ENCODE data around the gene MXD1.
"Not testable (repeated sequence)": the region's sequence is repeated elsewhere in the genome, so short reads cannot be mapped to it uniquely, and the experiment has no call there.

Gene MXD1, protein sequence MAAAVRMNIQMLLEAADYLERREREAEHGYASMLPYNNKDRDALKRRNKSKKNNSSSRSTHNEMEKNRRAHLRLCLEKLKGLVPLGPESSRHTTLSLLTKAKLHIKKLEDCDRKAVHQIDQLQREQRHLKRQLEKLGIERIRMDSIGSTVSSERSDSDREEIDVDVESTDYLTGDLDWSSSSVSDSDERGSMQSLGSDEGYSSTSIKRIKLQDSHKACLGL

DNA sequence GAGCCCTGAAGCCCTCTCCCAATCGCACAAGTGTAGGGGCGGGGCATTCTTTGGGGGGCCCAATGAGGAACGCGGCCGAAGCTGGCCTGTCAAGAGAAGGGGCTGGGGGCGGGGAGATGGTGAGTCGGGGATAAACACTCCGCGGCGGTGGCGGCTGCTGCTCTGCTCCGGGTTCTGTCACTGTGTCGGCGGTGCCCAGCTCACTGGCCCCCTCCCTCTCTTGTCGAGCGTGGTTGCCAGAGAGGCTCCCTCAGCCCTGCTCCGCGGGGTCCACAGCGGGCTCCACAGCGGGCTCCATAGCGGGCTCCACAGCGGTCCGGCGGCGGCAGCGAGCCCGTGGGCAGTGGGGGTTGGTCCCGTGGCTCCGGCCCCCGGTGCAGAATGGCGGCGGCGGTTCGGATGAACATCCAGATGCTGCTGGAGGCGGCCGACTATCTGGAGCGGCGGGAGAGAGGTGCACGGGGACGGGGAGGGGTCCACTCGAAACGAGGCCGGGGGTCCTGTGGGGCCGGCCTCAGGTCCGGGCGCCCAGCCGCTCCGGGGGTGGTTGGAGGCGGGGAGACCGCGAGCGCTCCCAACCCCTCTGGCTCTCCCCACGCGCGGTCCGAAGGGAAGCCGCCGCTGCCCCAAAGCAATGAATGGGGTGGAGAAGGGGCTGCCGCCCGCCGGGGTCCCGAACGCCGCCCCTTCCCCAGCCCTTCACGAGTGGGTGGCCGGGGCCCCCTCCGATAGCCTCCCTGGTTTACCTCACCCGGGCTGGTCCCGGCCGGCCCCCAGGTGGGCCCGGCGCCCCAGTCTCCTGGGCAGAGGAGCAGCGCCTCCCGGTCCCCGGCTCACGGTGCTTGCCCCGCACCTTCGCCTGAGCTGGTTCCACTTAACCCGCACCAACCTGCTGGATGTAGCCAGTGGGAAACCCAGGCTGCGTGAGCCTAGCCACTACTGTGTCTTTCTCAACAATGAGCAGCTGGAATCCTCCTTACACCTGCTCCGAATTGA, at the start of gene MXD1:
TSS of gene MXD1 (plus strand) at position 160 of the 996 bp plus-strand sequence. CDS start at position 382, 222 bp downstream.
- peak in 1 of 2 donors; percentile 100 for DNase-seq (ENCODE audit: low read depth in 2 of 2)

DNA sequence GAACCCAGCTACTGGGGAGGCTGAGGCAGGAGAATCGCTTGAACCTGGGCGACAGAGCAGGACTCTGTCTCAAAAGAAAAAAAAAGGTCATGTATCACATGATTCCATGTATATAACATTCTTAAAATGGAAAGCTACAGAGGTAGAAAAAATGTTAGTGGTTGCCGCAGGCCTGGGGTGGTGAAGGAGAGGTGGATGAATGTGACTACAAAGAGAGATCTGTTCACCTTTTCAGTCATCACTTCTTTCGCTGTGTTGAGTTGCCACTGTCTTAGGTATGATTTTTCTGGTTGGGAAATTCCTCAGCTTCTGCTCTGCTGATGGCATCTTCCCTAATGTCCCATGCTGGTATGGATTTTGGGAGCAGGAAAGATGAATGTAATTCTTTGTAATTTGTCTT, 26.5 kb upstream of the MXD1 start:
- DNase-seq (ENCODE audit: low read depth in 2 of 2): no peak

GRCh38 chr2:69889302-69889701, 25.6 kb upstream of the MXD1 start:
- no peak for DNase-seq (ENCODE audit: low read depth in 2 of 2)

DNA sequence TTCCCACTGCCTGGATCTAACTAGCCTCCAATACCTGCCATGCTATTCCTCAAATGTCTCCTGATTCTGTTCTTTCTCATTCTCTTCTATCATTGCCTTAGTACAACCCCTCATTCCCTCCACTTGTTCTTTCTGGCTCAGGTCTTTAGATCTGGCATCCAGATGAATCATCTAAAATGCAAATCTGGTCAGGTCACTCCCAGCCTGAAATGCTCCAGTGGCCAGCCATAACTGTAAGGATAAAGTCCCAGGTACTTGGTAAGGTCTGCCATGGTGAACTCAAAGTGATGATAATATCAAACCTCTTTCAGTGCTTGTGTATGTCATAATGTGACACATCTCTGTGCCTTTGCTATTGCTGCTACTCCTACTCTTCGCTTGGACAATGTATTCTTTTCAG, 24.0 kb upstream of the MXD1 start:
- DNase-seq (ENCODE audit: low read depth in 2 of 2): no peak

- not testable (repeated sequence) for DNase-seq (ENCODE audit: low read depth in 2 of 2)
Observed at GRCh38 chr2:69892838-69893424, 22.0 kb upstream of the MXD1 start.

GRCh38 chr2:69893684-69894551, 21.0 kb upstream of the MXD1 start, which contains the start of gene SNRNP27:
Gene SNRNP27, plus strand, starts transcription at chr2:69893956. Its CDS starts 29 bp downstream, at chr2:69893985.
- DNase-seq (ENCODE audit: low read depth in 2 of 2): peak; percentile 65 to 67

- not testable (repeated sequence) for DNase-seq (ENCODE audit: low read depth in 2 of 2)
Observed at GRCh38 chr2:69894737-69895136, 20.2 kb upstream of the MXD1 start.

DNA sequence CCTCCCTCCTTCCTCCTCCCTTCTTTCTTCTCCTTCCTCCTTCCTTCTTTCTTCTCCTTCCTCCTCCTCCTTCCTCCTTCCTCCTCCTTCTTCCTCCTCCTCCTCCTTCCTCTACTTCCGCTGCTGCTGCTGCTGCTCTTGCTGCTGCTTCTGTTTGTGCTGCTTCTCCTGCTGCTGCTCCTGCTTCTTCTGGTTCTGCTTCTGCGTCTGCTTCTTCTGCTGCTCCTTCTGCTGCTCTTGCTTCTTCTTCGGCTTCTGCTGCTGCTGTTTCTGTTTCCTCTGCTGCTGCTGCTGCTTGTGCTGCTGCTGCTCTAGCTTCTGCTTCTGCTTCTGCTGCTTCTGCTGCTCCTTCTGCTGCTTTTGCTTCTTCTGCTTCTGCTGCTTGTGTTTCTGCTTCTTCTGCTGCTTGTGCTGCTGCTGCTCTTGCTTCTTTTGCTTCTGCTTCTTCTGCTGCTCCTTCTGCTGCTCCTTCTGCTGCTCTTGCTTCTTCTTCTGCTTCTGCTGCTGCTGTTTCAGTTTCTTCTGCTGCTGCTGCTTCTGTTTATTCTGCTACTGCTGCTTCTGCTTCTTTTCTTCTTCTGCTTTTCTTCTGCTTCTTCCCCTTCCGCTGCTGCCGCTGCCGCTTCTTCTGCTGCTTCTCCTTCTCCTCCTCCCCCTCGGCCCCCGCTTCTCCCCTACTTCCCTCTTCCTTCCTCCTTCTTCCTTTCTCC, 12.5 kb upstream of the MXD1 start:
- no peak for DNase-seq (ENCODE audit: low read depth in 2 of 2)

GRCh38 chr2:69907216-69907615, 7.7 kb upstream of the MXD1 start:
- DNase-seq (ENCODE audit: low read depth in 2 of 2): no peak

- DNase-seq (ENCODE audit: low read depth in 2 of 2): no peak
Observed at GRCh38 chr2:69911985-69912563, 2.8 kb upstream of the MXD1 start.

GRCh38 chr2:69914164-69914949, 552 bp upstream of the MXD1 start:
- peak in 1 of 2 donors; percentile 100 for DNase-seq (ENCODE audit: low read depth in 2 of 2)

- no peak for DNase-seq (ENCODE audit: low read depth in 2 of 2)
Observed at GRCh38 chr2:69916106-69916505, 1.2 kb downstream of the MXD1 start.

- DNase-seq (ENCODE audit: low read depth in 2 of 2): no peak
Observed at GRCh38 chr2:69917852-69918251, 2.9 kb downstream of the MXD1 start.

- no peak for DNase-seq (ENCODE audit: low read depth in 2 of 2)
Observed at GRCh38 chr2:69918401-69918800, 3.5 kb downstream of the MXD1 start.

DNA sequence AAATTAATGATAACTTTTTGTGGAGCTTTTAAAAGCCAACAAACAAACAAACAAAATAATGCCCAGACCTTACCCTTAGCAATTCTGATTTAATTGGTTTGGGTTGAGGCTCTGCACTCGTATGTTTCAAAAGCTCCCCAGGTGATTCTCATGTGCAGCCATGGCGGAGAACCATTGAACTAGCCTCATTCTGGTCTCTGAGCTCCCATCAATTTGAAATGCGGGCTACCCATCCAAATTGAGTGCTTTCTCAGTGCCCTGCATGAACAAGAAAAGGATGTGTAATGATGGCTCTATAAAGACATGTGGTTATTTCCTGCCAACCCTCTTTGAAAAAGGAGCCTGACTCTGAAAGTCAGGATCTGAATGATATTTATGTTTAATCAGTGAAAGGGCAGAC, 8.2 kb downstream of the MXD1 start:
- no peak for DNase-seq (ENCODE audit: low read depth in 2 of 2)

- DNase-seq (ENCODE audit: low read depth in 2 of 2): no peak
Observed at GRCh38 chr2:69926849-69927515, 12.1 kb downstream of the MXD1 start.

- no peak for DNase-seq (ENCODE audit: low read depth in 2 of 2)
Observed at GRCh38 chr2:69931832-69932595, 17.1 kb downstream of the MXD1 start.

DNA sequence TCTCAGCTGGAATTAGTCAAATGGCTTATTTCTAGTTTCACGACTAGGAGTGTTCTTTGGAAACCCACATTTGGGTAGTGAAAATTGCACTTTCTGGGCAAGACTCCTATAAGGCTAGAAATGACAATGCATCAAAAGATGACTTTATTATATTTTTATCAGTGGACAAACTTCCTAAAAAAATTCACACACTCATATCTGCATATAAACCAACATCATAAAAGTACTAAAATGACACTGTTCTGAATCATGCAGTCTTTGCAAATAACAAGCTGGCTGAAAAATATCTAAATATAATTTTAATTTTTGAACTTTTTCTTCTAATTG, 17.6 kb downstream of the MXD1 start:
- DNase-seq (ENCODE audit: low read depth in 2 of 2): no peak

Data from stimulated activated CD8-positive, alpha-beta memory T cell treated with anti-CD3 and anti-CD28 coated beads, Interleukin-15, amount 100 ng/mL, for 48 hours (primary cell).